GM12872 (cell line): ENCODE measurements around the gene MRRF.

ENCODE experiments used
- TF ChIP-seq, protein P1 (sequence below): IDR thresholded peaks from 3 replicates; pipeline ENCODE4 v1.5.1; 2011; ENCODE audit warnings: low read depth, mild to moderate bottlenecking, low read length, moderate library complexity; ENCODE audit not compliant: insufficient read depth

The MRRF gene

DNA sequence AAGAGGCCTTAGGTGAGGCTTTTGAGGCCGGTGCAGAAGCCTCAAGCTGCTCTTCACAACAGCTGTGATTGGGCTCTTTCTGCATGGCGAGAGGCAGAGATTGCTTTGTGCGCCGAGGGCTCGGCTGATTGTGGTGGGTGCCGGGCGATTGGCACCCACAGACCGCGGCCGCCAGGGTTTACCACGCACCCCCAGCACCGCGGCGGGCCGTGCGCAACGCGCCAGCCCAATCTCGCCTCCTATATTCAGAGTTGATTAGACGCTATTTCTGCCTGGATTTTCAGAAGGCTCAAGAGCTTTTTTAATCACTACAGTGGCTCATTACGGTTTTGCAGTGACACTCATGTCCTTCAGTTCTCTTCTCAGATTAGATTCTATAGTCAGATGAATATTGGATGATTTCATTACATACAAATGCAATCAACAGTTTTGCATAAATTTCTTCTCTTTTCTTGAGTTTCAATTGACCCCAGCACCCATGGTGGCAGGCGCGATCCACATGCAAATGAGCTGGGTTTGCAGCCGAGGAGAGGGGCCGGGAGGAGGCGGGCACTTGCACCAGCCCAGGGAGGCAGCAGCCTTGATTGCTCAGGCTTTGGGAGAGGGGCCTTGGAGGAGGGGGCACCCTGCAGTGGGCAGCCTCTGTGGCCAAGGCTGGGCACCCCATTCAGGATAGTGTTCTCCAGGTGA, 72.3 kb downstream of the MRRF start:
- TF ChIP-seq, protein P1, sequence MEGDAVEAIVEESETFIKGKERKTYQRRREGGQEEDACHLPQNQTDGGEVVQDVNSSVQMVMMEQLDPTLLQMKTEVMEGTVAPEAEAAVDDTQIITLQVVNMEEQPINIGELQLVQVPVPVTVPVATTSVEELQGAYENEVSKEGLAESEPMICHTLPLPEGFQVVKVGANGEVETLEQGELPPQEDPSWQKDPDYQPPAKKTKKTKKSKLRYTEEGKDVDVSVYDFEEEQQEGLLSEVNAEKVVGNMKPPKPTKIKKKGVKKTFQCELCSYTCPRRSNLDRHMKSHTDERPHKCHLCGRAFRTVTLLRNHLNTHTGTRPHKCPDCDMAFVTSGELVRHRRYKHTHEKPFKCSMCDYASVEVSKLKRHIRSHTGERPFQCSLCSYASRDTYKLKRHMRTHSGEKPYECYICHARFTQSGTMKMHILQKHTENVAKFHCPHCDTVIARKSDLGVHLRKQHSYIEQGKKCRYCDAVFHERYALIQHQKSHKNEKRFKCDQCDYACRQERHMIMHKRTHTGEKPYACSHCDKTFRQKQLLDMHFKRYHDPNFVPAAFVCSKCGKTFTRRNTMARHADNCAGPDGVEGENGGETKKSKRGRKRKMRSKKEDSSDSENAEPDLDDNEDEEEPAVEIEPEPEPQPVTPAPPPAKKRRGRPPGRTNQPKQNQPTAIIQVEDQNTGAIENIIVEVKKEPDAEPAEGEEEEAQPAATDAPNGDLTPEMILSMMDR = no peak

DNA sequence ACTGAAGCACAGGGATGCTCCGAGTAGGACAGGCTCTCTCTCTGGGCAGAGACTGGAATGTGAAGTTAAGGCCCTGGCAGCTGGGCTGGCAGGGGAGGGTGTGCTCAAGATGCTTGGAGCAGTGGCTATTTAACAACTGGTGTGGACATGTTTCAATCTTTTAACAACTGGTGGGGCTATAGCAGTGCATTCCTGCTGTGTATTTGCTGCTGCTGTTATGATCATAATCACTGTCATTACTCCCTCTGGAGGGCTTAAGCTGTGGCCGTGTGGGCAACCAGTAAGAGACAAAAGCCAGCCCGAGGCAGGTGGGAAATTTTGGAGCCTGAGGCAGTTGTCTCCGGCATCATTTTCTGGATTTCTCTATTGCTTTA, 72.9 kb downstream of the MRRF start:
- TF ChIP-seq, protein P1 = no peak

DNA sequence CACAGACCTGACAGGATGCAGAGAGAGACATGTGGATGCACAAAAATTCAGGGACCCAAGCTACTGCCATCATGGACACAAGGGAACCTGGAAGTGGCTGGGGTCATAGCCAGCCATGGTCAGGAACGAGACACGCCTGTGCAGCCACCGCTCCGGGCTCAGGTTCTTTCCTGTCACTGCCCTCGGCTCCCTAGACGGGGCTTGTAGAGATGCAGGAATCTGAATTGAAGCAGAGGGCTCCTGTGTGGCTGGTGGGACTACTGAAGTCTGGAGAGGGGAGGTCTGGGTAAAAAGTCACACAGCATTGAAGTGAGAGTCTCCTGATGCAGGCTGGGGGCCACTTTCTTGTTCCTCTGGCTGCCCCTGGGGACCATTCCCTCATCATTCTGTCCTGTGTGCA, 73.9 kb downstream of the MRRF start:
- TF ChIP-seq, protein P1 = no peak

DNA sequence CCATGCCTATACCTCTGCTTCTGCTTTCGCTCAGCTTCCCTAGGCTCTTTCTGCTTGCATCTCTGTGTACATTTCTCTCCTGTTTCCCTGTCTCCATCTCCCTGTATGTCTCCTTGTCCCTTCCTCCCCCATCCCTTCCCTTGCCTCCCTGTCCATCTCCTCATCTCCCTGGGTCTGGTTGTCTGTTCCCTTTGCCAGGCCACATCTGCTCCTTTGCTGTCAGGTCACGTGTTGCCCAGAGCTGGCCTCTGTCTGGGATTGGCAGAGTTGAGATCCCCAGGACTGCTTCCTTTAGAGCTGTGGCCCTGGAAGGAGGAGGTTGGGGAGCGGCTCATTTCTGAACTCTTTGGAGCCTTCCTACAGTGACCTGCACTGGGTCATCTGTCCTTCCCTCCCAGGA, 74.3 kb downstream of the MRRF start:
- TF ChIP-seq, protein P1 = no peak

DNA sequence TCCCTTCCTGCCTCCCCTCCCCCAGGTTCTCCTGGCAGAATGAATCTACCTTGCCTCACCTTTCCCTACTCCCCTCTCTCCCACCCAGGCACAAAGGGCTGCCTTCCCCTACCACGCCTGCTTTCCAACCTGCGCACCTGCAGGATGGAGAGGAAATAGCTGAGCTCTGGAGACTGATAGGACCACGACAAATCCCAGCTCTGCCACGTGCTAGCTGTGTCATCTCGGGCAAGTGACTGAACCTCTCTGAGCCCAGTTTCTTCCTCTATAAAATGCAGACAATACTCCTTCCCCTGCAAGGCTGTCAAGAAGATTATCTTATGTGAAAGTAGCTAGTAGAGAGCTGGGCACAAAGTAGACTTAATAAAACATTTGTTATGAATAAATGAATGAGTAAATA, 74.9 kb downstream of the MRRF start:
- TF ChIP-seq, protein P1 = no peak

DNA sequence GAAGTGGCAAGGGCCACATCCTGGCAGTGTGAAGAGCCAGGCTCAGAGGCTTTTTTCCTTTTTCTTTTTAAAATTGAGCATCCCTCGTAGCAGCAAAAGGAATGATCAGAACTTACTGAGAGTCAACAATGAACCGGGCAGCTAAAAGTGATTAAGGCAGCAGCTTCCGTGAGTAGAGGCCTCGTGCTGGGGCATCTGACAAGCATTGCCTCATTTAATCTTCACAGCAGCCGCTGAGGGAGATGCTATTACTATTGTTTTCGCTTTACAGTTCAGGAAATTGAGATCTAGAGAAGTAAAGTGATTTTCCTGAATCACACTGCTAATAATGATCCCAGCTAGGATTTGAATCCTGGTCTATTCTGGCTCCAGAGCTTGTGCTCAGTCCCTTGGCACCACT, 75.5 kb downstream of the MRRF start:
- TF ChIP-seq, protein P1 = no peak

DNA sequence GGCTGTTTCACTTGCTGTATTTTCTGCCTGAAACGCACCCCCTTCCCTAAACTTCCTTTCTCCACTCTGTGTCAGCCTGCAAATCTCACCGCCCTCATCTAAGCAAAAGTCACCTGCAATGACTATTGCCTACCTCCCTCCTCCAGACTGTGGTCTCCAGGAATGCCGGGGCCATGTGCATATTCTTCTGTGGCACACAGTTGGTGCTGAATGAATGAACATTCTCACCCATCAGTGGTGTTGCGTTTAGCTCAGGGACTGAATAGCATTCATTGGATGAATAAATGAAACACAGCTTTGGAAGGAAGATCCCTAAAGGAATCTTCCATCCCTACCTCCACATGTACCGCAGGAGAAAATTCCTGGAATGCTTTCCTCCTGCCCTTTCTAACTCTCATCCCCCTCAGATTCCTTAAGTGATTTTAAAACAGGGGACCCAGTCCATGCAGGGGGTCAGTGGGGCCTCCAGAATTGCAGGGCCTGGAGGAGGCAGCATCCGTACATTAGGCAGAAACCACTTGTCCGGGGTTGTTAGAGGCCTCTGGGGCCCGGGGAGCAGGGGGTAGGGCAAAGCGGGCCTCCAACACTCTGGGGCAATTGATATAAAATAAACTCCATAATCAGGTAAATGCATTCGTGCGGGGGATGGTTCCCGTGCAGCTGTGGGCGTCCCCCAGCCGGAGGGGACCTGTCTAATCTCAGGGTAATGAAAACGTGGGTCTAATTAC, 77.8 kb downstream of the MRRF start:
- TF ChIP-seq, protein P1 = no peak
